Kasumi-1 (cell line): ENCODE data around the gene SPATC1L.

Source experiments
- DNase-seq, 2 experiments: peaks; one replicate each; lab custom pipeline; 2025; lab: John Stamatoyannopoulos, UW

The SPATC1L gene

DNA sequence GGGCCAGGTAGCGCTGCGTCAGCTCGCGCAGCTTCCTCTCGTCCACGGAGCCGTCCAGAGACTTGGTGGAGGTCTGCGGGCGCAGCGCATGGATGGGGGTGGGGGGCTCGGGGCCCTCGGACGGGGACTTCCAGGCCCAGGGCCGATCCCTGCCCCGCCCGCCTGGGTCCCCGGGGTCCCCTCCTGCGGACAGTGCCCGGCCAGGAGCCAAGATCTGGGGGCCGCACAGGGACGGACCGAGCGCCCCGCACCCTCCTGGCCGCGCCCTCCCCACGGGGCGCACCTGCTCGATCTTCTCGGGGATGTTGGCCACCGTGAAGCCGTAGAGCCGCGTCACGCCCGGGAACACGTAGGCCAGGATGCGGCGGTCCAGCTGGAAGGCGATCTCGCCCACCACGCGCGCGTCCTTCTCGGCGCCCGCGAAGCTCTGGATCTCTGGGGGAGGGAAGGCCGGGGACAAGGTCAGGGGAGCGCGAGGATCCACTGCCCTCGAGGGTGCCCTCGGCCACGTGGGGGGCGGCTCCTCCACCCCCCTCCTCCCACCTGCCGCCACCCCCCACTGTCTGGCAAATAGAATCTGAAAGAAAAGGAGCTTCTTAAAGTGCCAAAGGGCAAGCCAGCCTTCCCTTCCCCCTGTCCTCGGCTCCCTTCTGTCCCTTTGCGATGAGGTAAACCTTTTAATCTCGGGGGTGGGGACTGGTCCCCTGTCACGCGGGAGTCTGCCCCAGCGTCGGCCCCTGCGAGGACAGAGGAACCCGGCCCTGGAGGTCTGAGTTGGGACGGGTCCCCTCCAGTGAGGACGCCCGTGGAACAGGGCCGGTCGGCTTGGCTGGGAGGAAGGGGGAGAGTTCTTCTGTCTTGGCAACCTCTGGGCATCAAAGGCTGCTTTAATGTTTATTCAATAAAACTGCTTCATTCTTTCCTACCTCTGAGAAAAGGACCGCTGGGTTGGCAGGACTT, 22.3 kb downstream of the SPATC1L start:
- no peak for DNase-seq

DNA sequence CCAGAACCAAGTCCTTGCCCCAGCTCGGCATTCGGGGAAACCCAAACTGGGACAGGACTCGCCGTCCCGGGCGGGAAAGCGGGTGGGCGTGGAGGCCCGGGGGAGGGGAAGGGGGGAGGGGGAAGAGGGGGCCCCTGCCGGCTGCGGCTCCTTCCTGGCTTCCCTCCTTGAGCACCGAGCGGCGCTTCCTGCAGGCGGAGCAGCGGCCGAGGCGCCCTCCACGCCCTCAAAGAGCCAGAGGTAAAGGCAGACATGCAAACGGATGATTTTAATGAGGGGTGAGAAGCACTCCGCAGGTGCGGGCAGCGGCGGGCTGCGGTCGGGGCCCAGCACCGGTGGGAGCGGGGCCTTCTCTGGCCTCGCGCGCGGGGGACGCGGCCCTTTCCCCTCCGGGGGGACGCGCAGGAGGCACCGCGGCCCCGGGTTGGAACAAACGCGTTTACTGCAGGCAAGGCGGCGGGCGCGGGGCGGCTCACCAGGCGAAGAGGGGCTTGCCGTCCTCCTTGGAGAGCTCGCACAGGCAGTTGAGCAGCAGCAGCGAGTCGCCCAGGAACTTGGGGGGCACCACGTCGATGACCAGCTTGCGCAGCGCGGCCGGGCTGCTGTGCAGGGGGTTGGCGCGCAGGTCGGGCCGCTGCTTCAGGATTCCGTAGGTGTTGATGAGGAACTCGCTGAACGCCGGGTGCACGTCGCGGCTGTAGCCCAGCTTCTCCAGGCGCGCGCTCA, 23.2 kb downstream of the SPATC1L start:
- no peak for DNase-seq

DNA sequence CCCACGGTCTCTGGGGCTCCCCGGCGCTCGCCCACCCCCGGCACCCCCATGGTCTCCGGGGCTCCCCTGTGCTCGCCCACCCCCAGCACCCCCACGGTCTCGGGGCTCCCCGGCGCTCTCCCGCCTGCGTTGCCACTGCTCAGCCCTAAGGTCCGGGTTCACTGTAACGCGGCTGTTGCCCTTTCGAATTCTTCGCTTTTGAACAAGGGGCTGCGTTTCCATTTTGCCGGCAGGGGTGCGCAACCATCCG, 23.7 kb downstream of the SPATC1L start:
- DNase-seq, result no peak

DNA sequence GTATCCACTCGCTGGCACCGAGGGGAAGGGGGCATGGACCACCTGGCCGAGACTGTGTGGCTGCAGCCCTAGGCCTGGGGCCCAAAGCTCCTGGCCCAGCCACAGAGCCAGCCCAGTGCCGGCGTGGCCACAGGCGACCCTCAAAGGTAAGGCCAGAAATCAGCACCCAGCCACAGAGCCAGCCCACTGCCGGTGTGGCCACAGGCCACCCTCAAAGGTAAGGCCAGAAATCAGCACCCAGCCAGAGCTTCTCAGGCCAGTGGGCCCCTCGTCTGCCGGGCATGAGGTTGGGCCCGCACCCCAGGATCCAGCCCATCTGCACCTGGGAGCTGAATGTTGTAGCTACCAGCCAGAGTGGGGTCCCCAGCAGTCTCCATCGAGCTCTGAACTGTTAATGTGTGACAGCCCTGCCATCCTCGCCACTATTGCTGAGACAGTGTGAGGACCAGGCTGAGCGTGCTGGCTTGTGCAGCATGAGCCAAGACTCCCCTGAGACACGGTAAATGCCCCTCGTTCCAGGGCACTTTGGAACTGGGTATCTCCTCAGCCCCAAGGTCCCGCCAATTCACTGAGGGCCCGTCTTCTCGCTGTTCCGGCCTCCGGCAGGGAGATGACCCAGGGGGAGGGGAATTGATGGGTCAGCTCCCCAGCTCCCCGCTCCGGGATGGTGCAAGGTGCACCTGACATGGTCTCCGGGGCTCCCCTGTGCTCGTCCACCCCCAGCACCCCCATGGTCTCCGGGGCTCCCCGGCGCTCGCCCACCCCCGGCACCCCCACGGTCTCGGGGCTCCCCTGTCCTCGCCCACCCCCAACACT, 24.2 kb downstream of the SPATC1L start:
- DNase-seq, result no peak

DNA sequence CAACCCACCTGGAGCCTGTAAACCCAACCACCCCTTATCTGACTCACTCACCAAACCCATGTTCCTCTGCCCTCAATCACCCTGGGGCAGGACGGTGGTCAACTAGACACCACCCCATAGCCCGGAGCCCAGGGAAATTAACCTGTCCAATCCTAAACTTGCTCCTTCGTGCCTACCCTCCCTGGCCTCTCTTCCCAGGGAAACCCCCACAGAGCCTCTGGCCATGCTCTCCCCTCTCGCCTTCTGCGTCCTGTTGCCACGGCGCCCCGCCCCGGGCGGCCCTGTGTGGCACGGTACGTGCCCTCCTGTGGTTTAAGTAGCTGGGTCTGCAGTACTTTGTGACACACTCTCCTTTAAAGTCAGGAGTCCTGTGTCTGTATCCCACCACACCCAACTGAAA, 24.9 kb downstream of the SPATC1L start:
- no peak for DNase-seq

DNA sequence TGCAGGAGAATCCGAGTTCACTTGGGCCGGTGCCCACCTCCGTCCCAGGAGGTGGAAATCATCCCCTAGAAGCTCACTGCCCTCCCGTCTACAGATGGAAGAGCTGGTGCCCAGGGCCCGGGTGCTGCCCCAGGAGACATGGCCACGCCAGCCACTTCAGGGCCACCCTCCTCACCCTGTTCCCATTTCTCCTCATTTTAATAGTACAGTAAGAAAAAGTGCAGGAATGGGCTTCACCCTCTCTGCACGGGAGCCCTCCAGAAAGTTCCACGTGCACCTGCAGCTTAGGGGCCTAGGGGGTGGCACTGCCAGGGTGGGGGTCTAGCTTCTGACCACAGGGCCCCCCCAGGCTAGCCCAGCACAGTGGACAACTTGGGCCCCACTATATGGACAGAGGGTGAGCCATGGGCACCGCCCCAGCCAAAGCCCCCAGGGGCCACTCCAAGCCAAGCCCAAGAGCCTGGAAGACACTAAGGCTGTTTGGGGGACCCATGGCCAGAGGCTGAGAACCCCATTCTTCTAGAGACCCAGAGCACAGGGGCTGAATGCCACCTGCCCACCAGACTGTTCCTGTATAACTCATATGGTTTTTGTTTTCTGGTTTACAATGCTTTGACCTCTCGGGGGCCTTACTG, 25.5 kb downstream of the SPATC1L start:
- no peak for DNase-seq

DNA sequence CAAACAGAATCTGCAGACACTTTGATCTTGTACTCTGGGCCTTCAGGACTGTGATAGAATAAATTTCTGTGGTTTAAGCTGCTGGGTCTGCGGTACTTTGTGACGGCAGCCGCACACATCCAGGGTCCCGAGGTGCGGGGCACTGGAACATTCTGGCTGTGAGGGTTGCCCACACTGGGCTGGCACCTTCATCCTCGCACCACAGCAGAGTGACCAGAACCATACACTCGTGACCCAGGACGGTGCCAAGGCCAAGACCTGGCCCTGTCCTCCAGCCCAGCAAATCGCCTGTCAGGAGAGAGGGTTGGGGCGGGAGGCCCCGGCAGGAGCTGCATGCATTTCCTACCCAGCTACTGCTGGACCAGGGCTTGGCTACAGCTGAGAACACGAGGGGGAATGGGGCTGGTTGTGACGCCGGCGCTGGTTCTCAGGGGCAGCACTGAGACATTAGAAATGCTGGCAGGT, 26.2 kb downstream of the SPATC1L start:
- DNase-seq, result no peak

DNA sequence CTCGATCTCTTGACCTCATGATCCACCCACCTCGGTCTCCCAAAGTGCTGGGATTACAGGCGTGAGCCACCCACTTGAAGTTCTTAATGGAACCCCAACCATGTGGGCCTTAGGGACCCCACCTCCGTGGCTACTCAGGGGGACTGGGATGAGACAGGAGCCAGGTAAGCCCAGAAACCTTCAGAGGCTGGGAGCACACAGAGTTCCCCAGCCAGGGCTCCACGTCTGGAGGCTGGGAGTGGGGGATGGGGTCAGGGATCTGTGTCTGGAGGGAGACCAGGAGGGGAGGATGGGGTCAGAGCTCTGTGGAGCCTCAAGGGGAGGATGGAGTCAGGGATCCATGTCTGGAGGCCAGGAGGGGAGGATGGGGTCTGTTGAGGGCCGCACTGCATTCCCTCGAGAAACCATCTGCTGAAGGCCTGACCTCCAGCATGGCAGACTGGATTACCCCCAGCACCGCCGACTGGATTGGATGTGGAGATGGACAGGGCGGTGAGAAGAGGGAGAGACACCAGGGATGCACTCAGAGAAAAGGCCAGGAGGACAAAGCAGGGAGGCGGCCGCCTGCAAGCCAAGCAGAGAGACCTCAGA, 26.8 kb downstream of the SPATC1L start:
- no peak for DNase-seq

DNA sequence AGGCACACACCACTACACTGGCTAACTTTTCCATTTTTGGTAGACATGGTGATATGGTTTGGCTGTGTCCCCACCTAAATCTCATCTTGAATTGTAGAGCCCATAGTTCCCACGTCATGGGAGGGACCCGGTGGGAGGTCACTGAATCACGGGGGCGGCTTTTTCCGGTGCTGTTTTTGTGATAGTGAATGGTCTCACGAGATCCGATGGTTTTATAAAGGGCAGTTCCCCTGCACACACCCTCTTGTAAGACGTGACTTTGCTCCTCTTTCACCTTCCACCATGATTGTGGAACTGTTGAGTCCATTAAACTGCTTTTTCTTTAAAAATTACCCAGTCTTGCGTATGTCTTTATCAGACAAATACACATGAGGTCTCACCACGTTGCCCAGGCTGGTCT, 27.6 kb downstream of the SPATC1L start:
- DNase-seq, result no peak

DNA sequence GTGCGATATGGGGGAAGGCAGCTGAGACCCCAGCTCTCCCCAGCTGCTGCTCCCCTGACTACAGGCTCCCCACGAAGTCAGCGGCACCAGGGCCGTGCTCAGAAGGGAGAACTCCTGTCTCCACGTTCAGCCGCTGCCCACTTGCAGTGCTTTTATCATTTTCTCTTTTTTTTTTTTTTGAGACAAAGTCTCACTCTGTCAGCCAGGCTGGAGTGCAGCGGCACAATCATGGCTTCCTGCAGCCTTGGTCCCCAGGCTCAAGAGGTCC, 27.9 kb downstream of the SPATC1L start:
- DNase-seq, result no peak

DNA sequence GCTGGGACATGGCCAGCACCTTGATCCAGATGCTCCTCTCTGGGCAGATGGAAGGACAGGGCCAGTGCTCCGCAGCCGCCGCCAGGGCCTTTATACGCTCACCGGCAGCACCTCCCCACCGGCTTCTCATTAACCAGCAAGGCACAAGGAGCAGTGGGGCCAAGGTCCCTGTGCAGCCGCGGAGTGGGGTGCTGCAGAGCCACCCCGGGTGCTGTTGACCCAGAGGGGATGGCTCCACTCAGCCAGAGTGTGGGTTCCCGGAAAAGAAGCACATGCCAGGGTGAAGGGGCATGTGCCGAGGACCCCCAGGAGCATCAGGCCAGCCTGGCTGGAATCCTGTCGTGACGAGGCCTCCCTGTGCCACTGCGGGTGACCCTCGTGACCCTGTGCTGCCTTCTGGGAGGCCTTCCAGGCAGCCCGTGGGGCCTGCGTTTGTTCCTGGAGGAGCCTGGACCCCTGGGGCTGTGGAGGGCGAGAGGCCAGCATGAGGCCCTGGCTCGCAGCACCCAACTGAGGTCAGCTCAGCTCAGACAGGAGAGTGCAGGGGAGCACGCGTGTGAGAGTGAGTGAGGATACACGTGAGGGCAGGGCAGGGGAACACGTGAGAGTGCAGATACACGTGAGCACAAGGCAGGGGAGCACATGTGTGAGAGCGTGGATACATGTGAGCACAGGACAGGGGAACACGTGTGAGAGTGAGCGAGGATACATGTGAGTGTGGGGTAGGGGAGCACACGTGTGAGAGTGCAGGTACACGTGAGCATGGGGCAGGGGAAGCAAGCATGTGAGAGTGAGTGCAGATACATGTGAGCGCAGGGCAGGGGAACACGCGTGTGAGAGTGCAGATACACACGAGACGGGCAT, 28.5 kb downstream of the SPATC1L start, which contains the start of gene FTCD:
TSS of gene FTCD (minus strand) at position 66 of the 864 bp plus-strand sequence. CDS start at position 10, 56 bp downstream.
- no peak for DNase-seq

DNA sequence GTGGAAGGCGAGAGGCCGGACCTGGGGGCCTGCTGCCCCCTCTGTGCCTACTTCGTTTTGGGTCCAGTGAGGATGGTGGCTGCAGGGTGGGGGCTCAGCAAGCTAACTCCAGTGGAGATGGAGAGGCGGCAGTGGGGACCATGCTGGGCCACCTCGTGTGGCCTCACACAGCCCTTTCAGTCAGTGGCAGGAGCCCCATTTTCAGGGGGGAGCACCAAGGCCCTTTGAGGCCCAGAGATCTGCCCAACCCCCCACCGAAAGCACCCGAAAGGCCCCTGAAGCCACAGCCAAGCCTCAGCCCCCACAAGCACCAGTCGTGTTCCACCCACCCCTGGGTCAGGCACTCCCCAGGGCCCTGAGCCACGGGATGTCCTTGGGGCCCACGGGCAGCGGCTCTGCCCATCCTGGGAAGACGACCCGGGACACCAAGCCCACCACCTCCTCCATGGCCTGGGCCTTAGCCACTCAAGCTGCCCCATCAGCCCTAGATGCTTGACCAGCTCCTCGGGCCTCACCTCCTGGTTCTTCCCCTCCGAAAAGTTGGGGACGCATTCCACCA, 29.2 kb downstream of the SPATC1L start:
- DNase-seq, result no peak

DNA sequence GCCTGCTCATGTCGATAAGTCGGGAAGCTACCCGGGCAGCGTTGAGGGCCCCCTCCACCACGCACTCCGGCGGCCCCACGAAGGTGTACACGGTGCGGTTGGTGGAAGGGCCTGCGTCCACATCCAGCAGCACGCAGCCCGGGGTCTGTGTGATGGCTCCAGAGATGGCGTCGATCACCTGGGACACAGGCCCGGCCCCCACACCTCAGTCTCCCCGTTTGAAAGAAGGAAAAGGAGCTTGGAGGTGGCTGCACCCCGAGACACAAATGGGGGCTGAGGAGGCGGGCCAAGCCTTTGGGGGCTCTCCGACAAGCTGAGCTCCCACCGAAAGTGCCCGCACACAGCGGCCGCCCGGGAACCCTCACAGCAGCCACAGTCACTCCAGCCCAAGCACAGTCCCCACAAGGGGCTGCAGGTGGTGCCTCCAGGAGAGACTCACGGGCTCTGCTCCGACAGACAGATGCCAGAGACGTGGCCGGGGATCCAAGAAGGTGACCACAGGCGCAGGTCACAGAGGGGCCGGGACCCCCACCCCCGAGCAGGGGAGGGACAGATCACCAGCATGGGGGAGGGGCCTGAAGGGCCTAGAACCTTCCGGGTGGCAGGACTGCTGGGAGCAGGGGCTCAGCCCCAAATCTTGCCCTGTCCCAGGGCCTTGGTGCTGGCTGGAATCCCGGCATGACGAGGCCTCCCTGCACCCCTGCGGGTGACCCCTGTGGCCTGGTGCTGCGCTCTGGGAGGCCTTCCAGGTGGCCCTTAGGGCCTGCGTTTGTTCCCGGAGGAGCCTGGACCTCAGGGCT, 29.9 kb downstream of the SPATC1L start:
- no peak for DNase-seq

DNA sequence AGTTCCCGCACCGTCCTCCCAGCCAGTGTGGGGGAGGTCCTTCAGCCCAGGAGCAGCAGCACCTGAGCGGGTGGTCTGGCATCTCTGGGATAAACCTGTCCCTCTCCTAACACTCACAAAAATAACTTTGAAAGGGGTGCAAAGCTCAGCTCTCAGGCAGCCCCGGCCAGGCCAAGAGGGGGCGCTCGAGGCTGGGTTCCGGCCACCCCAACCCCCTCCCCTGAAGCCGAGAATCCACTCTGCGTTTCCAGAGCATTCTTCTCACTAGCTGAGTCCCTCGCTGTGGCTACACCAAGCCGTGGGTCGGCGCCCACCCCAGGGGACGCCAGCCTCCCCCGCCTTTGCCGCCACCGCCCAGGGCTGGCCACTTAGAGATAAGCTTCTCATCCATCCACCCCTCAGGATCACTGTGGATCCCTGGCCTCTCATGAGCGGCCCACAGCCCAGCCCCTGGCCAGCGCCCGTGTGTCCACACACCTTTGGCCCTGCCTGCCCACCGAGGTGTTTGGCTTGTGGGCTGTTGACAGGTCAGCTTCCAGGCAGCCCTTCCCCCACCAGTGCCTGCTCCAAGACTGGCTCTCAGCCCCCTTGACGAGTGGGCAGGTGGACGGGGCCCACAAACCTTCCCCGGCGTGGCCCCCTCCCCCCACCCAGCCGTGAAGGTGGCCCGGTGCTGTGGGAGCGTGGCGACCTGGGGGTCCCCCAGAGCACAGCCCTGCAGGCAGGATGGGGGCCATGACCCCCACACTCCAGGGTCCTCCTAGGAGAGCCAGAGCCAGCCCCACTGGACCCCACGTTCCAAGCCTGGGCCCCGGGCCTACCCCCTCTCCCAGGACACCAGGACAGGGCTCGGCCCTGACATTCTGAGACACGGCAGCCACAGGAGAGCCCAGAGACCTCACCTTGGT, 30.8 kb downstream of the SPATC1L start:
- peak; percentile 23 to 30 for DNase-seq

DNA sequence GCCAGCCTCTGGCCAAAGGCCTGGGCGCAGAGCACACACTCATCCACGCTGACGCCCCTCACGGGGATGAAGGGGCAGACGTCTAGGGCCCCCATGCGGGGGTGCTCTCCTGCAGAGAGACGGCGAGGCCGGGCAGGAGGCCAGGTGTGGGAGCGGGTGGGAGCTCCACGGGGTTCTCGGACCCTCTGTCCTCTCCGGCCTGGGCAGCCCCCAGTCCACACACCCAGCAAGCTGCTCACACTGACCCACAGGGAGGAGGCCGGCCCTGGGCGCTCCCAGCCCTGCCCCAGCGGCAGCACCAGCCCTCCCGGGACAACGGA, 31.4 kb downstream of the SPATC1L start:
- DNase-seq, result no peak

DNA sequence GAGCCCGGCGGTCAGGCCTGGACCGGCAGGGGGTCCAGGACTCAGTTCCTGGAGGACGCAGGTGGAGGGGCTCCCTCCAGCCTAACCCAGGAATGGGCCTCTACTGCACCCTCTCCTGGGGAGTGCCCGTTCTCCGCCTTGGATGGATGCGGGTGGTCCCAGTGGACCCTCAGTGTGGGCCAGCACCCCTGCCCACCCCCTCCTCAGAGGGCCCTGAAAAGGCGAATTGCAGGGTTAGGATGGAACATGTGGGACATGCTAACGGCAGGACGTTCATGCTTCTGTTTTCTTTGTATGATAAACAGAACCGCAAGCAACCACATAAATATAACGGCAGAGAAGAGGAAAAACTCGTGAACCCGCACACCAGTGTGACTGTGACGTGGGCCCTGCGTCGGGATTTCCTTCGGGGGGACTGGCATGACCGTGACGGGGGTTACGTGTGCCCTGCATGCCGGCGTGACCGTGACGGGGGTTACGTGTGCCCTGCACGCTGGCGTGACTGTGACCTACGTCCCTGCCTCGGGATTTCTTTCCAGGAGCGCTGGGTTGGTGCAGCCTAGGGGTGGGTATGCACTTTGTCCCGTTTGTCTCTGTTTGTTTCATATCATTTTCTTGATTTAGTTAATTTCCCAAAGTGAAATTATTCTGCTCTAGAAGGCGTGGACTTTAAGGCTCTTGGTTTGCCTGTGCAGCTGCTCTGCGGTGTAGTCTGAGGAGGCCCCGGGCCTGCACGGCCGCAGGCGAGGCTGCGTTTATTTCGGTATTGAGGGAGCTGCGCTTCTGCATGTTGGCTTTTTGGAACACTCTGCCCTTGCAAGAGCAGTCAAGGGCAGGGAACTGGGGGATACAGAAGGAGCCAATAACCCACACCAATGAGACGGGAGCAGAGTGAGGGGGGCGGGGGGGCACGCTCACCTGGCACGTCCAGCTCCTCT, 32.0 kb downstream of the SPATC1L start:
- no peak for DNase-seq

DNA sequence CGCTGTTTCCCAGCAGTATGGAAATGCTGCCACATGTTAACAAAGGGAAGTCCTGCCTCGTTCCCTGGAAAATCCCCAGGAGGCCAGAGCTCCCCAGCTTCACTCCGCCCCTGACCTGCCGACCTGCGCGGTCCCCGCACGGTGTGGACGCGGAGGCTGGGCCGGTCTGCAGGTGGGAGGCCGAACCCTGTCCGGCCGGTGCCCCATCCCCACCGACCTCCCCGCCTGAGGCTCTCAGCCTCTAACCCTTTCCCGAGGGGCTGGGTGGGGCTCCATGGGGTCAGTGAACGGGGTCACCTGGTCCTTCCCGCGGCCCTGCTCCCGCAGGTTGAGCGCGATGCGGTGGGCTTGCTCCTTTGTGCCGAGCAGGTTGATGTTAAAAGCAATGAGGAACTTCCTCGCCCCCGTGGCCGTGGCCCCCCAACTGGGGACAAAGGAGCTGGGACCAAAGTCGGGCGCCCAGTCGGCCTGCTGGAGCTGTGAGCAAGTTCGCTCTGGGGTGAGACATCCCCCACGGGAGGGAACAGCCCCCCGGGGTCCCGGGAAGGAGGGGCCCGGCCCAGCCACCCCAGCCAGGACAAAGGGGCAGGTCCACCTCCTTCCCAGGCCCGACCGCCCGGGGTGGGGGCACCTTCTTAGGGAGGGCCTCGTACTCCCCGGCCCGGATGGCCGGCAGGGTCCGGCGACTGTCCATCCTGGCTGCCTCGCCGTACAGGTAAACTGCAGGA, 32.8 kb downstream of the SPATC1L start:
- no peak for DNase-seq
